ENCODE data around the gene CDC14B. TPM values are rescaled to one million over a fixed set of nuclear protein-coding genes. Genes with fewer than 3 reads are reported as not detected.

The CDC14B gene
- polyA plus RNA-seq, 2 donors: 1.8 to 2.1 TPM

GRCh38 chr9:96483733-96484390 lies 135.8 kb downstream of the CDC14B start:
- H3K27ac ChIP-seq (ENCODE audit: low read depth in 2 of 2, low read length in 1 of 2): no peak overlapping the region
- no peak overlapping the region for H3K4me3 ChIP-seq (ENCODE audit: low read depth in 1 of 2, low read length in 2 of 2)
- peaks cover 0 to 2% of the 10 kb centered on the region in 2 donors for H3K4me1 ChIP-seq (ENCODE audit: control insufficient read depth in 2 of 2, insufficient read depth in 2 of 2, low read length in 1 of 2)
- no peaks in the 10 kb centered on the region for H3K9me3 ChIP-seq (ENCODE audit: control insufficient read depth in 2 of 2, insufficient read depth in 1 of 2, low read depth in 1 of 2, low read length in 1 of 2)
- H3K36me3 ChIP-seq (ENCODE audit: control insufficient read depth in 2 of 2, insufficient read depth in 2 of 2, low read length in 1 of 2): peaks cover 0 to 7% of the 10 kb centered on the region in 2 donors
- 51 to 52% methylated on average over 3 of the region's 3 CpGs for WGBS, 2 donors
- no peaks in the 10 kb centered on the region for H3K27me3 ChIP-seq (ENCODE audit: control insufficient read depth in 1 of 2, insufficient read depth in 2 of 2, low read length in 2 of 2)

GRCh38 chr9:96483197-96483596 lies 136.4 kb downstream of the CDC14B start:
- WGBS, 2 donors: 94 to 98% methylated on average over 4 of the region's 4 CpGs
- H3K4me3 ChIP-seq (ENCODE audit: low read depth in 1 of 2, low read length in 2 of 2): no peak overlapping the region

GRCh38 chr9:96482476-96482875 lies 137.2 kb downstream of the CDC14B start:
- Histone ChIP-seq H3K27me3 (ENCODE audit: control insufficient read depth in 1 of 2, insufficient read depth in 2 of 2, low read length in 2 of 2) (no peaks in the 10 kb centered on the region), H3K9me3 (ENCODE audit: control insufficient read depth in 2 of 2, insufficient read depth in 1 of 2, low read depth in 1 of 2, low read length in 1 of 2) (no peaks in the 10 kb centered on the region), H3K36me3 (ENCODE audit: control insufficient read depth in 2 of 2, insufficient read depth in 2 of 2, low read length in 1 of 2) (peaks cover 0 to 2% of the 10 kb centered on the region in 2 donors), H3K4me3 (ENCODE audit: low read depth in 1 of 2, low read length in 2 of 2) (no peak overlapping the region), H3K4me1 (ENCODE audit: control insufficient read depth in 2 of 2, insufficient read depth in 2 of 2, low read length in 1 of 2) (peaks cover 0 to 2% of the 10 kb centered on the region in 2 donors), H3K27ac (ENCODE audit: low read depth in 2 of 2, low read length in 1 of 2) (no peak overlapping the region)
- WGBS, 2 donors: 88 to 94% methylated on average over 2 of the region's 2 CpGs

More at GRCh38 chr9:96483197-96483596, 136.4 kb downstream of the CDC14B start:
- no peaks in the 10 kb centered on the region for H3K27me3 ChIP-seq (ENCODE audit: control insufficient read depth in 1 of 2, insufficient read depth in 2 of 2, low read length in 2 of 2)
- no peak overlapping the region for H3K27ac ChIP-seq (ENCODE audit: low read depth in 2 of 2, low read length in 1 of 2)
- peaks cover 0 to 2% of the 10 kb centered on the region in 2 donors for H3K36me3 ChIP-seq (ENCODE audit: control insufficient read depth in 2 of 2, insufficient read depth in 2 of 2, low read length in 1 of 2)
- no peaks in the 10 kb centered on the region for H3K9me3 ChIP-seq (ENCODE audit: control insufficient read depth in 2 of 2, insufficient read depth in 1 of 2, low read depth in 1 of 2, low read length in 1 of 2)
- peaks cover 0 to 2% of the 10 kb centered on the region in 2 donors for H3K4me1 ChIP-seq (ENCODE audit: control insufficient read depth in 2 of 2, insufficient read depth in 2 of 2, low read length in 1 of 2)

GRCh38 chr9:96480736-96481135 lies 138.9 kb downstream of the CDC14B start:
- H3K4me1 ChIP-seq (ENCODE audit: control insufficient read depth in 2 of 2, insufficient read depth in 2 of 2, low read length in 1 of 2): no peaks in the 10 kb centered on the region
- no peak overlapping the region for H3K27ac ChIP-seq (ENCODE audit: low read depth in 2 of 2, low read length in 1 of 2)
- 95 to 97% methylated on average over 3 of the region's 3 CpGs for WGBS, 2 donors
- no peaks in the 10 kb centered on the region for H3K27me3 ChIP-seq (ENCODE audit: control insufficient read depth in 1 of 2, insufficient read depth in 2 of 2, low read length in 2 of 2)
- no peaks in the 10 kb centered on the region for H3K9me3 ChIP-seq (ENCODE audit: control insufficient read depth in 2 of 2, insufficient read depth in 1 of 2, low read depth in 1 of 2, low read length in 1 of 2)
- peaks cover 0 to 2% of the 10 kb centered on the region in 2 donors for H3K36me3 ChIP-seq (ENCODE audit: control insufficient read depth in 2 of 2, insufficient read depth in 2 of 2, low read length in 1 of 2)
- no peak overlapping the region for H3K4me3 ChIP-seq (ENCODE audit: low read depth in 1 of 2, low read length in 2 of 2)

GRCh38 chr9:96478829-96479371 lies 140.7 kb downstream of the CDC14B start:
- Histone ChIP-seq H3K9me3 (ENCODE audit: control insufficient read depth in 2 of 2, insufficient read depth in 1 of 2, low read depth in 1 of 2, low read length in 1 of 2) (no peaks in the 10 kb centered on the region), H3K4me1 (ENCODE audit: control insufficient read depth in 2 of 2, insufficient read depth in 2 of 2, low read length in 1 of 2) (no peaks in the 10 kb centered on the region), H3K4me3 (ENCODE audit: low read depth in 1 of 2, low read length in 2 of 2) (no peak overlapping the region), H3K36me3 (ENCODE audit: control insufficient read depth in 2 of 2, insufficient read depth in 2 of 2, low read length in 1 of 2) (peaks cover 0 to 4% of the 10 kb centered on the region in 2 donors), H3K27me3 (ENCODE audit: control insufficient read depth in 1 of 2, insufficient read depth in 2 of 2, low read length in 2 of 2) (no peaks in the 10 kb centered on the region), H3K27ac (ENCODE audit: low read depth in 2 of 2, low read length in 1 of 2) (no peak overlapping the region)
- 73 to 78% methylated on average over 4 of the region's 4 CpGs for WGBS, 2 donors

- Histone ChIP-seq H3K36me3 (ENCODE audit: control insufficient read depth in 2 of 2, insufficient read depth in 2 of 2, low read length in 1 of 2) (peaks cover 5 to 8% of the 10 kb centered on the region in 2 donors), H3K27me3 (ENCODE audit: control insufficient read depth in 1 of 2, insufficient read depth in 2 of 2, low read length in 2 of 2) (no peaks in the 10 kb centered on the region), H3K4me1 (ENCODE audit: control insufficient read depth in 2 of 2, insufficient read depth in 2 of 2, low read length in 1 of 2) (no peaks in the 10 kb centered on the region), H3K9me3 (ENCODE audit: control insufficient read depth in 2 of 2, insufficient read depth in 1 of 2, low read depth in 1 of 2, low read length in 1 of 2) (no peaks in the 10 kb centered on the region), H3K4me3 (ENCODE audit: low read depth in 1 of 2, low read length in 2 of 2) (no peak overlapping the region), H3K27ac (ENCODE audit: low read depth in 2 of 2, low read length in 1 of 2) (no peak overlapping the region)
- 67 to 75% methylated on average over 5 of the region's 5 CpGs for WGBS, 2 donors
Observed at GRCh38 chr9:96476591-96476990, 143.1 kb downstream of the CDC14B start.

- 86 to 90% methylated on average over 4 of the region's 4 CpGs for WGBS, 2 donors
- no peak overlapping the region for H3K4me3 ChIP-seq (ENCODE audit: low read depth in 1 of 2, low read length in 2 of 2)
- H3K4me1 ChIP-seq (ENCODE audit: control insufficient read depth in 2 of 2, insufficient read depth in 2 of 2, low read length in 1 of 2): no peaks in the 10 kb centered on the region
- peaks cover 5 to 8% of the 10 kb centered on the region in 2 donors for H3K36me3 ChIP-seq (ENCODE audit: control insufficient read depth in 2 of 2, insufficient read depth in 2 of 2, low read length in 1 of 2)
- no peaks in the 10 kb centered on the region for H3K27me3 ChIP-seq (ENCODE audit: control insufficient read depth in 1 of 2, insufficient read depth in 2 of 2, low read length in 2 of 2)
- no peak overlapping the region for H3K27ac ChIP-seq (ENCODE audit: low read depth in 2 of 2, low read length in 1 of 2)
- H3K9me3 ChIP-seq (ENCODE audit: control insufficient read depth in 2 of 2, insufficient read depth in 1 of 2, low read depth in 1 of 2, low read length in 1 of 2): no peaks in the 10 kb centered on the region
Observed at GRCh38 chr9:96476013-96476412, 143.6 kb downstream of the CDC14B start.

- WGBS, 2 donors: 95 to 99% methylated on average over 5 of the region's 5 CpGs
Observed at GRCh38 chr9:96467784-96468183, 151.9 kb downstream of the CDC14B start.

GRCh38 chr9:96464426-96464825 lies 155.2 kb downstream of the CDC14B start:
- peaks cover 0 to 6% of the 10 kb centered on the region in 2 donors for H3K36me3 ChIP-seq (ENCODE audit: control insufficient read depth in 2 of 2, insufficient read depth in 2 of 2, low read length in 1 of 2)
- 80 to 82% methylated on average over 6 of the region's 6 CpGs for whole genome bisulfite sequencing, 2 donors
- H3K27me3 ChIP-seq (ENCODE audit: control insufficient read depth in 1 of 2, insufficient read depth in 2 of 2, low read length in 2 of 2): no peaks in the 10 kb centered on the region
- no peaks in the 10 kb centered on the region for H3K4me1 ChIP-seq (ENCODE audit: control insufficient read depth in 2 of 2, insufficient read depth in 2 of 2, low read length in 1 of 2)
- H3K4me3 ChIP-seq (ENCODE audit: low read depth in 1 of 2, low read length in 2 of 2): no peak overlapping the region
- H3K9me3 ChIP-seq (ENCODE audit: control insufficient read depth in 2 of 2, insufficient read depth in 1 of 2, low read depth in 1 of 2, low read length in 1 of 2): no peaks in the 10 kb centered on the region
- no peak overlapping the region for H3K27ac ChIP-seq (ENCODE audit: low read depth in 2 of 2, low read length in 1 of 2)

More at GRCh38 chr9:96467784-96468183, 151.9 kb downstream of the CDC14B start:
- H3K27ac ChIP-seq (ENCODE audit: low read depth in 2 of 2, low read length in 1 of 2): no peak overlapping the region
- no peaks in the 10 kb centered on the region for H3K27me3 ChIP-seq (ENCODE audit: control insufficient read depth in 1 of 2, insufficient read depth in 2 of 2, low read length in 2 of 2)
- no peaks in the 10 kb centered on the region for H3K4me1 ChIP-seq (ENCODE audit: control insufficient read depth in 2 of 2, insufficient read depth in 2 of 2, low read length in 1 of 2)
- H3K4me3 ChIP-seq (ENCODE audit: low read depth in 1 of 2, low read length in 2 of 2): no peak overlapping the region
- peaks cover 5 to 6% of the 10 kb centered on the region in 2 donors for H3K36me3 ChIP-seq (ENCODE audit: control insufficient read depth in 2 of 2, insufficient read depth in 2 of 2, low read length in 1 of 2)
- no peaks in the 10 kb centered on the region for H3K9me3 ChIP-seq (ENCODE audit: control insufficient read depth in 2 of 2, insufficient read depth in 1 of 2, low read depth in 1 of 2, low read length in 1 of 2)

GRCh38 chr9:96462541-96462940 lies 157.1 kb downstream of the CDC14B start:
- no peaks in the 10 kb centered on the region for H3K9me3 ChIP-seq (ENCODE audit: control insufficient read depth in 2 of 2, insufficient read depth in 1 of 2, low read depth in 1 of 2, low read length in 1 of 2)
- H3K4me3 ChIP-seq (ENCODE audit: low read depth in 1 of 2, low read length in 2 of 2): no peak overlapping the region
- H3K4me1 ChIP-seq (ENCODE audit: control insufficient read depth in 2 of 2, insufficient read depth in 2 of 2, low read length in 1 of 2): no peaks in the 10 kb centered on the region
- H3K27me3 ChIP-seq (ENCODE audit: control insufficient read depth in 1 of 2, insufficient read depth in 2 of 2, low read length in 2 of 2): no peaks in the 10 kb centered on the region
- no peak overlapping the region for H3K27ac ChIP-seq (ENCODE audit: low read depth in 2 of 2, low read length in 1 of 2)
- 93 to 95% methylated on average over 6 of the region's 6 CpGs for WGBS, 2 donors
- peaks cover 0 to 4% of the 10 kb centered on the region in 2 donors for H3K36me3 ChIP-seq (ENCODE audit: control insufficient read depth in 2 of 2, insufficient read depth in 2 of 2, low read length in 1 of 2)

Measured in esophagus (tissue), 2 donors.